HepG2 (cell line): ENCODE data around the gene MPP3. TPM values are rescaled to one million over a fixed set of nuclear protein-coding genes. Genes with fewer than 3 reads are reported as not detected.
A peak's percentile ranks its signal among the peaks of the same experiment; 100 is the strongest.

Source experiments
- AKAP8 ChIP-seq: sonication (generic); formaldehyde crosslinking; IDR thresholded peaks from 2 replicates; pipeline ENCODE4 v1.5.1; 2020; ENCODE audit warnings: mild to moderate bottlenecking, missing genetic modification reagents
- BCLAF1 ChIP-seq: fragments of 450-650 bp; IDR thresholded peaks from 2 replicates; pipeline ENCODE4 v1.6.1; 2017; ENCODE audit warnings: mild to moderate bottlenecking
- HNRNPLL ChIP-seq: fragments of 200-400 bp; formaldehyde crosslinking; IDR thresholded peaks from 2 replicates; pipeline ENCODE4 v1.6.1; 2017; ENCODE audit warnings: mild to moderate bottlenecking, low read depth, low read length; ENCODE audit not compliant: poor library complexity, severe bottlenecking
- HOXA7 ChIP-seq: sonication (generic); formaldehyde crosslinking; IDR thresholded peaks from 2 replicates; pipeline ENCODE4 v1.8.1; 2022; ENCODE audit warnings: mild to moderate bottlenecking, missing genetic modification reagents, moderate library complexity
- MYNN ChIP-seq: sonication (generic); formaldehyde crosslinking; IDR thresholded peaks from 2 replicates; pipeline ENCODE4 v1.4.0; 2020; ENCODE audit warnings: mild to moderate bottlenecking, low read depth, missing genetic modification reagents
- NFE2 ChIP-seq: sonication (generic); formaldehyde crosslinking; IDR thresholded peaks from 2 replicates; pipeline ENCODE4 v1.4.0; 2020; ENCODE audit warnings: missing genetic modification reagents
- NFE2L1 ChIP-seq: sonication (generic); formaldehyde crosslinking; IDR thresholded peaks from 2 replicates; pipeline ENCODE4 v1.4.0; 2020; ENCODE audit warnings: missing genetic modification reagents, mild to moderate bottlenecking, borderline replicate concordance
- POLR2AphosphoS2 ChIP-seq: IDR thresholded peaks from 2 replicates; pipeline ENCODE4 v1.6.1; 2011; ENCODE audit warnings: low read depth, low read length, improper control_type of control experiment
- RARA ChIP-seq: IDR thresholded peaks from 2 replicates; pipeline ENCODE4 v1.6.1; 2016; ENCODE audit warnings: missing genetic modification reagents, missing compliant biosample characterization
- SMC3 ChIP-seq: IDR thresholded peaks from 2 replicates; pipeline ENCODE4 v1.6.1; 2011; ENCODE audit warnings: low read length, improper control_type of control experiment
- TAF15 ChIP-seq: fragments of 200-400 bp; formaldehyde crosslinking; IDR thresholded peaks from one replicate; pipeline ENCODE4 v1.6.1; 2018; ENCODE audit warnings: mild to moderate bottlenecking, low read depth, low read length; ENCODE audit not compliant: poor library complexity, severe bottlenecking
- UBTF ChIP-seq: sonication (generic); formaldehyde crosslinking; IDR thresholded peaks from 2 replicates; pipeline ENCODE4 v1.4.0; 2020; ENCODE audit warnings: mild to moderate bottlenecking, missing genetic modification reagents
- WIZ ChIP-seq: sonication (generic); formaldehyde crosslinking; IDR thresholded peaks from 2 replicates; pipeline ENCODE4 v1.5.1; 2020; ENCODE audit warnings: mild to moderate bottlenecking, missing genetic modification reagents
- XRCC5 ChIP-seq: fragments of 200-400 bp; formaldehyde crosslinking; optimal IDR thresholded peaks from 2 replicates; pipeline ENCODE3; 2017; ENCODE audit warnings: mild to moderate bottlenecking, low read length
- ZEB1 ChIP-seq: IDR thresholded peaks from 2 replicates; pipeline ENCODE4 v1.6.1; 2012; ENCODE audit warnings: mild to moderate bottlenecking, low read depth, inconsistent platforms; ENCODE audit not compliant: insufficient replicate concordance
- ZFP41 ChIP-seq: sonication (generic); formaldehyde crosslinking; IDR thresholded peaks from 2 replicates; pipeline ENCODE4 v1.4.0; 2020; ENCODE audit warnings: mild to moderate bottlenecking, missing genetic modification reagents, borderline replicate concordance
- ZNF160 ChIP-seq: sonication (generic); formaldehyde crosslinking; IDR thresholded peaks from 2 replicates; pipeline ENCODE4 v1.8.0; 2022; ENCODE audit warnings: mild to moderate bottlenecking, inconsistent platforms, missing genetic modification reagents
- ZNF207 ChIP-seq: fragments of 450-650 bp; IDR thresholded peaks from 2 replicates; pipeline ENCODE4 v1.6.1; 2016; ENCODE audit warnings: antibody characterized with exemption, borderline replicate concordance
- ZNF224 ChIP-seq: sonication (generic); formaldehyde crosslinking; IDR thresholded peaks from 2 replicates; pipeline ENCODE4 v1.5.0; 2020; ENCODE audit warnings: mild to moderate bottlenecking, missing genetic modification reagents
- ZNF329 ChIP-seq: sonication (generic); formaldehyde crosslinking; IDR thresholded peaks from 2 replicates; pipeline ENCODE4 v1.9.0; 2021; ENCODE audit warnings: low read depth, mild to moderate bottlenecking, missing genetic modification reagents
- ZNF382 ChIP-seq: sonication (generic); formaldehyde crosslinking; IDR thresholded peaks from 2 replicates; pipeline ENCODE4 v1.5.0; 2020; ENCODE audit warnings: missing genetic modification reagents, mild to moderate bottlenecking, borderline replicate concordance
- ZNF430 ChIP-seq: sonication (generic); formaldehyde crosslinking; IDR thresholded peaks from 2 replicates; pipeline ENCODE4 v1.9.0; 2021; ENCODE audit warnings: mild to moderate bottlenecking, missing genetic modification reagents
- ZNF552 ChIP-seq: sonication (generic); formaldehyde crosslinking; IDR thresholded peaks from 2 replicates; pipeline ENCODE4 v1.9.0; 2022; ENCODE audit warnings: missing genetic modification reagents, mild to moderate bottlenecking, borderline replicate concordance
- ZNF703 ChIP-seq: sonication (generic); formaldehyde crosslinking; IDR thresholded peaks from 2 replicates; pipeline ENCODE4 v1.5.1; 2020; ENCODE audit warnings: missing genetic modification reagents, mild to moderate bottlenecking, moderate library complexity, borderline replicate concordance
- polyA plus RNA-seq, 8 experiments: library from polyadenylated mRNA; depleted of rRNA in 3 of 8; stranded (reverse) in 7 of 8; unstranded in 1 of 8; fragments of >200 nt; fragmentation: Illumina TruSeq in 4 of 8; extraction: Trizol in 4 of 8; gene quantifications; 2 replicates each; pipeline versions ENCODE4 v1.2.1 to v1.2.3, GENCODE V29; 2011 to 2016; ENCODE audit warnings: low read depth in 4 of 8, missing spikeins in 1 of 8, mixed read lengths in 1 of 8; ENCODE audit not compliant: insufficient read depth in 1 of 8
- total RNA-seq, 5 experiments: library from RNA; depleted of rRNA; stranded (reverse); fragments of >200 nt; fragmentation: Illumina TruSeq; extraction: Trizol; gene quantifications; 2 replicates each; pipeline ENCODE4 v1.2.3, GENCODE V29; 2016; ENCODE audit warnings: low read depth in 1 of 5
- TF ChIP-seq, protein P1 (sequence below): sonication (generic); formaldehyde crosslinking; IDR thresholded peaks from 2 replicates; pipeline ENCODE4 v1.4.0; 2020; ENCODE audit warnings: missing genetic modification reagents, borderline replicate concordance
- TF ChIP-seq, protein P2 (sequence below): sonication (generic); formaldehyde crosslinking; IDR thresholded peaks from 2 replicates; pipeline ENCODE4 v1.4.0; 2020; ENCODE audit warnings: mild to moderate bottlenecking, missing genetic modification reagents

The MPP3 gene
- total and polyA plus RNA-seq, 2 of the 13 experiments (the other 11 are each of a cell fraction or from before 2014, with no cell fraction given), result 0.91 to 1.8 TPM

GRCh38 chr17:43880420-43880991 is 47.6 kb upstream of the MPP3 start (continued):
- TF ChIP-seq BCLAF1 (no peak), ZNF160 (CRISPR knock-in tag) (no peak), NFE2 (CRISPR knock-in tag) (no peak), ZNF329 (no peak), ZFP41 (no peak), NFE2L1 (CRISPR knock-in tag) (no peak), ZNF552 (CRISPR knock-in tag) (no peak), HOXA7 (CRISPR knock-in tag) (no peak), SMC3 (peak; percentile 28; the same call in 1 of the 2 replicates), AKAP8 (no peak), ZEB1 (no peak), ZNF382 (no peak), UBTF (no peak), ZNF224 (CRISPR knock-in tag) (no peak), ZNF207 (no peak), XRCC5 (peak; percentile 93), RARA (CRISPR knock-in tag) (no peak), HNRNPLL (peak; percentile 48), POLR2AphosphoS2 (no peak), ZNF703 (no peak), TAF15 (no peak), WIZ (CRISPR knock-in tag) (no peak), ZNF430 (no peak), MYNN (CRISPR knock-in tag) (no peak)
- TF ChIP-seq, protein P1, sequence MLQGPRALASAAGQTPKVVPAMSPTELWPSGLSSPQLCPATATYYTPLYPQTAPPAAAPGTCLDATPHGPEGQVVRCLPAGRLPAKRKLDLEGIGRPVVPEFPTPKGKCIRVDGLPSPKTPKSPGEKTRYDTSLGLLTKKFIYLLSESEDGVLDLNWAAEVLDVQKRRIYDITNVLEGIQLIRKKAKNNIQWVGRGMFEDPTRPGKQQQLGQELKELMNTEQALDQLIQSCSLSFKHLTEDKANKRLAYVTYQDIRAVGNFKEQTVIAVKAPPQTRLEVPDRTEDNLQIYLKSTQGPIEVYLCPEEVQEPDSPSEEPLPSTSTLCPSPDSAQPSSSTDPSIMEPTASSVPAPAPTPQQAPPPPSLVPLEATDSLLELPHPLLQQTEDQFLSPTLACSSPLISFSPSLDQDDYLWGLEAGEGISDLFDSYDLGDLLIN (CRISPR knock-in tag), result no peak
- TF ChIP-seq, protein P2, sequence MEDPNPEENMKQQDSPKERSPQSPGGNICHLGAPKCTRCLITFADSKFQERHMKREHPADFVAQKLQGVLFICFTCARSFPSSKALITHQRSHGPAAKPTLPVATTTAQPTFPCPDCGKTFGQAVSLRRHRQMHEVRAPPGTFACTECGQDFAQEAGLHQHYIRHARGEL (CRISPR knock-in tag), result no peak
